ENCODE data around the gene ANKFN1. TPM values are rescaled to one million over a fixed set of nuclear protein-coding genes. Genes with fewer than 3 reads are reported as not detected.

The ANKFN1 gene
- total RNA-seq, 2 donors from 2014 or later, result 1.7 to 4.4 TPM

- intact Hi-C loops (cut with DNase I), result no loop called here
- no peak for DNase-seq (ENCODE audit: low spot score)
Observed at GRCh38 chr17:56316604-56317003, 163.3 kb downstream of the ANKFN1 start.

DNA sequence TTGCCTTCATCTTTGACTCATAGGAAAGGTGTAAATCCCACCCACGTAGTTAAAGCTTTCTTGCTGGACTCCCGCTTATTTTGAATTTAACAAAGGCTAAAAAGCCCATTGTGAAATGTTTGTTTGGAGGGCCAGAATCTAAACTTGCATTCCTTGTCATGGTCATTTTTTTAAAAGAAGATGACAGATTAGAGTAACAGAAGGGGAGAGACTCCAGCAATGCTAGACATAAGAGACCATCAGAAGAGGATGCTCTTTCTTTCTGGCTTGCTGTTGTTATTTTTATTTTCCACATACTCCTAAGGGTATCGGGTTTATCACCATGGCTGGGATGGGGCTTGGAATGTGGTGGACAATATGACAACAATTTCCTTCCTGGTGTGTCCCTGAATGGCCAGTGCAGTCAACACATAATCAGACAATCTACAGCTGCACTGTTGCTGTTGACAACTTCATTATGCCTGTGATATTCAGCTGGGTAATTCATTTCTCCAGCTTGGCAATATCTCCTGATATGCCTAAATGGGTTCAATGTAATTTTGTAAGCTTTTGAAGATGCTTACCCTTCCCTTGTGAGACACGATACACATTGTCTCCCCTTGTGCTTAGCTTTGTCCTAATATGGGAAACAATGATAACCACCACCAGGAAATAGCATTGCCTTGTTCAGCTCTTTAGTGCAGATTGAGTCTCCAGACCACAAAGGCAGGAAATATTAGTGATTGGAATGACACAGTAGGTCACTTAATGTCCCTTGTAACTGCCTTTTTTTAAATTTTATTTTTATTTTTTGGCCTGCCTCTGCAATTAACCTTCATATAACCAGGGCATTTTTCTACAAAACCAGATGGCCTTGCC, 164.3 kb downstream of the ANKFN1 start:
- intact Hi-C loops (cut with DNase I), result no loop called here

DNA sequence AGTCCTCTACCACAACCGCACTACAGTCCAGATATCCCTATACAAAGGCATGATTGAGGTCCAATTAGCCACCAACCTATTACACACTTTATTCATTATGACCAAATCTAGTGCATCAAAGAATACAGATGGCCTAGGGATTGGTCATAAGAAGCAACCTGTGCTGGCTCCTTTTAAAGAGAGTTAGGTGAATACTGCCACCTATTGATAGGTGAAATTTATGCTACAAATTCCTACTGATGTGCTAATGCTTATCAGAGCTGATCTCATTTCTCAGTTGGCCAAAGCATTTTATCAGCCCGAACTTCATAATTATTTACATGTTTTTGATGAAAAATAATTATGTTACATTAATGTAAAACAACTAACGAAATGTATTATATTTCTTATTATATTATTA, 166.3 kb downstream of the ANKFN1 start:
- intact Hi-C loops (cut with DNase I), result no loop called here
- DNase-seq (ENCODE audit: low spot score), result no peak

More for the DNA sequence above, 164.3 kb downstream of the ANKFN1 start:
- no peak for DNase-seq (ENCODE audit: low spot score)

DNA sequence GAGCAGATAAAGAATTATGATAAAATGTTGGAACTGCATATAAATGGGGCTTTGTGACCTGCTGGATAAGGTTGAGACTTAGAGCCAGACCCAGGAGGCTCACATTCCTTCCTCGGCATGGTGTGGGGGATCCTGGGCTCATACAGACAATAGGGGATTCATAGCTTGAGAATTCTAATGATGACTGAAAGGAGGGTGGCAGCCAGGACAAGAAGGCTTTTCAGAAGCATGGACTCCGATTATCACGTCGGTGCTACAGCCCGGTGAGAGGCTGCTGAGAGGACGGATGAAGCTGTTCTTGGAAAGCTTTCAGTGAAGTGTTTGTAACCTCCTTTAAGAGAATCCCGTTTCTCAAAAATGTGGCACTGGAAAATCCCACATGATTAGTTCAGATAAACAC, 167.2 kb downstream of the ANKFN1 start:
- no peak for DNase-seq (ENCODE audit: low spot score)
- intact Hi-C loops (cut with DNase I), result no loop called here

DNA sequence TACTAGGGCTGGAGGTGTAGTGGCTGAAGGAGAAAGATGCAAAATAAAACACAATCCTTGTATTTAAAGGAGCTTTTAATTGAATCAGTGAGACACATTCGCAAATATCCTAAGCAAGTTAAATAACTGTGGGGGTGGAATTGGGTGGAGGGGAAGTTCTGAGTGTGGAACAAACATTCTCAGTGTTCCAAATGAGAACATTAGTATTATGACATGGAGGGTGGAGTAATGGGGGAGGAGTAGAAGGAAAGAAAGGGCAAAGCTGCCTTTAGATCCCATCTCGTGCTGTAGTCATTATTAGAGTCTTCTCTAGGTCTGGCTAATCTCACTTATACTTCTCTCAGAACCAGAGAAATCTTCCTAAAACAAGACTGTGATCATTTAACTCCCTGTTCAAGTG, 169.7 kb downstream of the ANKFN1 start:
- no peak for DNase-seq (ENCODE audit: low spot score)
- intact Hi-C loops (cut with DNase I), result no loop called here

DNA sequence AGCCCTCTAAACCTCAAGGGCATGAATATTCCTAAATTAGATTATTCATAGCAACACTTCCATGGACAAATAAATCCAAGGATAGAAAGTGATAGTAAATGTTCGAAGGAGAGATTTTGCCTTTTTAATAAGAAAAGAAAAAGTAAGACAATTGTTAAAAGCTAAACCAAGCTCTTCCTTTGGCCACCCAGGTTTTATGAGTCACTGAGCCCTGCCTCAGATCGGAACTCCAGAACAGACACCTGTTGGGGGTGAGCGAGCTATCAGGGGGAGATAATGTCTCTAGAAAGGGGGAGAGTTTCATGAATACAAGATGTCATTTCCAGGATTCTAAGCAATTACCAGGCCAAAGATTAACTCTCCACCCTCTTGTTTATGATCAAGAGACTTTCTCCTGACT, 171.4 kb downstream of the ANKFN1 start:
- intact Hi-C loops (cut with DNase I), result no loop called here
- no peak for DNase-seq (ENCODE audit: low spot score)

GRCh38 chr17:56325313-56326000, 172.2 kb downstream of the ANKFN1 start:
- peak; percentile 77 for DNase-seq (ENCODE audit: low spot score)
- intact Hi-C loops (cut with DNase I), result no loop called here

GRCh38 chr17:56326001-56326359, 172.7 kb downstream of the ANKFN1 start:
- intact Hi-C loops (cut with DNase I), result no loop called here
- DNase-seq (ENCODE audit: low spot score), result no peak

DNA sequence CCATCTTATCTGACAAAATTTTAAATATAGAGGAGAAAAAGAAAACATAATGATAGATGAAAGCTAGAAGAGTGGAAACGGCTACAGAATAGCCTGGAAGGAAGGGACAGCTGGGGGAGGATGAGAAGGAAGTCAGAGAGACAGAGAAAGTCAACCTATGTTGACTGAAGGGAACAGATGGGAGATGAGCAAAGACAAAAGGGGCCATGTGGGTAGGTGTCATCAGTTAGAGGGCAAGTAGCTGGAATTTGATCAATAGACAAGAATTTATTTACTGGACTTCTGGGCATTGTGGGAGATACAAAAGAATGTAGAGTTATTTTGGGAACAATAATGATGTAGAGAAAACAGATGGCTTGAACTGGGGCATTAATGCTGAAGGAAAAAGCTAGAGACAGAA, 194.4 kb downstream of the ANKFN1 start:
- DNase-seq (ENCODE audit: low spot score), result no peak
- intact Hi-C loops (cut with DNase I), result no loop called here

DNA sequence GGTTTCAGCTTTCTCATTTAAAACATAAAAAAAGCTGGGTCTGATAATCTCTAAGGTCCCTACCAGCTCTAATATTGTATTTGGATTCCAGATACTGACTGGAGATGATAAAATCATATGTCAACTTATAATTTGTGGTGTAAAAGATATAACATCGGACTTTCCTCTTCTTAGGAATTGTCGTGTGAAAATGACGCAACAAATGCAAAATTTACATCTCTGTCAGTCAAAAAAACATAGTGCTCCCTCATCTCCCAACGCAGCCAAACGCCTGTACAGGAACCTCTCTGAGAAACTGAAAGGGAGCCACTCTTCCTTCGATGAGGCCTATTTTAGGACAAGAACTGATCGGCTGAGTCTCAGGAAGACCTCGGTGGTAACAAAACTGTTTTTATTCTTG, 197.3 kb downstream of the ANKFN1 start:
- intact Hi-C loops (cut with DNase I), result no loop called here

DNA sequence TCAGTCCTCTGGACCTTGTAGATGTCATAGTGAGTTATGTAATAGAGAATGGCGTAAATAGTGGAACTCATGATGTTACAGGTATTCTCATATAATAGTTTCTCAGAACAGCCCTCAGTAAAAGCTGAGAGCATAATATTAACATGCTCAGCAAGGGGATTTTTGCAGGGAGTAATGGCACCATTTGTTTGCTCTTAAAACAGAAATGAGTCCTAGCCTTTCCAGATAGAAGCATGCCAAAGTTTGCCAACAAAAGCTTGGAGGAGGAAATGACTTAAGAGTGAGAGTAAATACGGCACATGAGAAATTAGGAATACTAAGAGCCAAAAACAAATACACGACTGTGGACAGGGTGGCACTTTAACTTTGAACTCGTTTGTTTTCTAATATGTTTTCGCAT, 198.4 kb downstream of the ANKFN1 start:
- intact Hi-C loops (cut with DNase I), result no loop called here

More for the DNA sequence above, 197.3 kb downstream of the ANKFN1 start:
- DNase-seq (ENCODE audit: low spot score), result no peak

GRCh38 chr17:56358651-56359050, 205.4 kb downstream of the ANKFN1 start:
- DNase-seq (ENCODE audit: low spot score), result no peak
- intact Hi-C loops (cut with DNase I), result no loop called here

More for the DNA sequence above, 198.4 kb downstream of the ANKFN1 start:
- no peak for DNase-seq (ENCODE audit: low spot score)

GRCh38 chr17:56359518-56359917, 206.2 kb downstream of the ANKFN1 start:
- no peak for DNase-seq (ENCODE audit: low spot score)
- intact Hi-C loops (cut with DNase I), result no loop called here

DNA sequence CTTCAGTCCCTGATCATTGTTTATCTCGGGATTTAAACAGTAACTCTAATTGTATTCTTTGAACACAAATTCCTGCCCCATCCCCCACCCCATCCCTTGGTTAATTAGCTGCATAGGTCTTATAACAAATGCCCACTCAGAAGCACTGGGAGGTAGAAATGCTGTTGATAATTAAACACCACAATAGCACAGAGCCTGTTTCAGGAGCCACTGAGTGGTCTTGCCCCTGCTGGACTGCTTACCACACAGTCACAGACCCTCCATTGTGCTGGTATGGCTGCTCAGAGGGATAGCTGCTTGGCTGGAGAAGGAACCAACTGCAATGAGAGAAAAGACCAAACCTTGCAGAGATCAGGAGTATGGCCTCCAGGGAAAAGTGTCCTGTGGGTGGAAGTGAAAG, 214.1 kb downstream of the ANKFN1 start:
- intact Hi-C loops (cut with DNase I), result no loop called here
- DNase-seq (ENCODE audit: low spot score), result no peak

DNA sequence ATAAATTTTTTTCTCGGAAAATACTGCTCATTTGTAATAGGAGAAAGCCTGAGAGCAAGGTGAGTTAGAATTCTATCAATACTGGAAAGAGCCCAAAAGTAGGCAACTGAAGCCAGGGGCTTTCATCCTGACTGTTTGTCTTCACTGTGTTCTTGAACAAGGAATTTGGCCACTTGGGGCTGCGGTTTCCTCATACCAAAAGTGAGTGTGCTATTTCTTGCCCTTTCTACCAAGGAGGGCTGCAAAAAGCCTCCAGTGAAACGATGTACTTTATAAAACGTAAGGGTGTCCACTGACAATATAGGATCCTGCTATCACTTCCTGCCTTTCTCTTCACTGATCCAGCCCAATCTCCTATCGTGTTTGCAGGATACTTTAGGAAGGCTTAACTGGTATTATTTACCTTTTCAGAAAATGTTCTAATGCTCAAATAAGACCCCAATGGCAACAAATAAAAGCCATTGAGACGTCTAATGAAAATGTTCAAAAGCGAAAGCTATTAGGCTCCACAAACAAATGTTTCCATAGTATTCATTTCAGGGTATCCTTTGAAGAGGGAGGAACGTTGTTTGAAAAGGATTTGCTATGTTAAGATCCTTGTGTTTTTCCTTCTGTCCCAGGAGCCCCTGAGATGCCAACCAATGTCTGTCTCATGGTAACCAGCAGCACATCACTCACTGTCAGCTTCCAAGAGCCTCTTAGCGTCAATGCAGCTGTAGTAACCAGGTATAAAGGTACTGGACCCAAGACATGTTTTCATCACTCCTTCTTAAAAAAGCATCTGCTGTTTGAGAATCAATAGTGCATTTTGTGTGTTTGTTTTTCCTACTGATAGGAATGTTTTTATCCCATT, 220.9 kb downstream of the ANKFN1 start:
- intact Hi-C loops (cut with DNase I), result no loop called here
- no peak for DNase-seq (ENCODE audit: low spot score)

- intact Hi-C loops (cut with DNase I), result no loop called here
Observed at GRCh38 chr17:56389356-56389755, 236.1 kb downstream of the ANKFN1 start.

DNA sequence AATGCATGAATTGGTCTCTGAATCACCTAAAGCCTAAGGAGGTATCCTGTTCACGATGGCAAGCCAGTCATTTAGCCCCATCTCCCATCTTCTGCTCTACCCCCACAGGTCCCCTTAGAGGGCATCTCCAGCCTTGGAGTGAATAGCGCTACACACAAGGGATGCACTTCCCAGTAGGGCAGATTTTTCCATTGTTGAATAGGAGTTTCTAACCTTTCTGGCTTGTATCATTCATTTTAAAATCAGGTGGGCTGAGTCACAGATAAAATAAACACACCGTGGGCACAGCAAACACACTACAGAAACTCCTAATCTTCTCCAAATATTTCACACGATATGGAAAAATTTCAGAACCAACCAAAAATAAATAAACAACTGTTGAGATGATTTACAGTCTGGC, 239.0 kb downstream of the ANKFN1 start:
- no peak for DNase-seq (ENCODE audit: low spot score)
- intact Hi-C loops (cut with DNase I), result no loop called here

More at GRCh38 chr17:56389356-56389755, 236.1 kb downstream of the ANKFN1 start:
- no peak for DNase-seq (ENCODE audit: low spot score)

DNA sequence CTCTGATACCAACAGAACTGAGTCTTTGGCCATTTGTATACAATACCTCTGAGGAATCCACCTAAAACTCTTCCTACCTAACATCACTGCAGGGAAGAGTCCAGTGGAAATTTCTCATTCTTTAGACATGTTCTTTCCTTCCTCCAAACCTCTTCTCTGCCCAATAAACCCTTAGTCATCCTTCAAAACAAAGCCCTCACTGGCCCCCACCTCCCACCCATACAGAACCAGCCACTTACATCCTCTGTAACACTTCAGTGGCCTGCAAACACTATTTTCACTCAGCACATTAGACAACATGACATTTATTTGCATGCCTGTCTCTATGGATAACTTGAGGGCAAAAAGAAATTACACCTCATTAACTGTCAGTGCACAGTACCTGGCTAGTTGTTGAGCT, 239.9 kb downstream of the ANKFN1 start:
- intact Hi-C loops (cut with DNase I), result no loop called here
- DNase-seq (ENCODE audit: low spot score), result no peak

GRCh38 chr17:56395787-56396186, 242.5 kb downstream of the ANKFN1 start:
- intact Hi-C loops (cut with DNase I), result no loop called here
- DNase-seq (ENCODE audit: low spot score), result no peak

- intact Hi-C loops (cut with DNase I), result no loop called here
- no peak for DNase-seq (ENCODE audit: low spot score)
Observed at GRCh38 chr17:56407086-56407485, 253.8 kb downstream of the ANKFN1 start.

Measured in posterior vena cava (tissue), 2 donors.